GM12878 (cell line): ENCODE data around the gene CHRDL2. TPM values are rescaled to one million over a fixed set of nuclear protein-coding genes. Genes with fewer than 3 reads are reported as not detected.

Experiments
- ATAC-seq: fragments of 200-7000 bp; cut with Tn5 transposase; 3 replicates; pipeline ENCODE4 v1.9.1; 2020; ENCODE audit warnings: mild to moderate bottlenecking, moderate library complexity
- BruUV-seq: library from RNA; stranded (reverse); fragments of 400-500 nt; replicated peaks from 2 replicates; lab custom pipeline; 2021; lab: Mats Ljungman, UMichigan
- CTCF ChIA-PET: fragments of 300-600 bp; sonication (Branson Sonifier 250); formaldehyde crosslinking; extraction: SDS; loops from one replicate; lab custom pipeline; 2021; ENCODE audit warnings: inconsistent platforms; lab: Yijun Ruan, JAX
- POLR2A ChIA-PET: fragments of 350-600 bp; formaldehyde crosslinking; extraction: SDS; loops from one replicate; lab custom pipeline; 2021; ENCODE audit warnings: inconsistent platforms; lab: Charles Lee
- RAD21 ChIA-PET: fragments of 300-600 bp; sonication (Branson Sonifier 250); formaldehyde crosslinking; loops from one replicate; lab custom pipeline; 2023; ENCODE audit warnings: antibody characterized with exemption; ENCODE audit not compliant: unreplicated experiment; lab: Charles Lee
- SMC1A ChIA-PET: fragments of 300-600 bp; sonication (Branson Sonifier 250); formaldehyde crosslinking; loops from one replicate; lab custom pipeline; 2023; ENCODE audit not compliant: unreplicated experiment, uncharacterized antibody; lab: Charles Lee
- DNase-seq: peaks from one replicate; pipeline ENCODE4 v3.0.0-alpha.2; 2011; ENCODE audit warnings: low read depth, low spot score
- FAIRE-seq: peaks from 3 replicates; lab custom pipeline; 2011; peaks lifted over from hg19 to GRCh38; lab: Jason Lieb, UNC
- H2AFZ ChIP-seq: 2 replicates; pipeline ENCODE4 v1.6.0; 2011; ENCODE audit warnings: low read depth, low read length, control low read depth; ENCODE audit not compliant: control insufficient read depth
- H3K27ac ChIP-seq: 2 replicates; pipeline ENCODE4 v1.5.1; 2011; ENCODE audit warnings: control low read depth; ENCODE audit not compliant: control insufficient read depth, insufficient read depth
- H3K27me3 ChIP-seq, 2 experiments: replicated peaks in 1 of 2; 2 replicates each; pipeline versions ENCODE4 v1.6.0 to v1.6.1; 2011; ENCODE audit warnings: low read length in 1 of 2; ENCODE audit not compliant: control insufficient read depth in 2 of 2, insufficient read depth in 2 of 2
- H3K36me3 ChIP-seq, 2 experiments: 2 replicates each; pipeline ENCODE4 v1.5.1; 2011; ENCODE audit warnings: low read length in 1 of 2; ENCODE audit not compliant: control insufficient read depth in 2 of 2, insufficient read depth in 2 of 2
- H3K4me1 ChIP-seq: 2 replicates; pipeline ENCODE4 v1.6.1; 2011; ENCODE audit warnings: mild to moderate bottlenecking, low read length, moderate library complexity, mixed read lengths; ENCODE audit not compliant: control insufficient read depth, insufficient read depth
- H3K4me2 ChIP-seq: 2 replicates; pipeline ENCODE4 v1.6.0; 2011; ENCODE audit warnings: control low read depth; ENCODE audit not compliant: control insufficient read depth, insufficient read depth
- H3K4me3 ChIP-seq: fragments of 200-600 bp; sonication (generic); 2 replicates; pipeline ENCODE4 v1.5.1; 2016
- H3K79me2 ChIP-seq: 2 replicates; pipeline ENCODE4 v1.6.0; 2011; ENCODE audit warnings: low read length; ENCODE audit not compliant: control insufficient read depth, insufficient read depth
- H3K9ac ChIP-seq: 2 replicates; pipeline ENCODE4 v1.8.0; 2011; ENCODE audit warnings: low read length, control low read depth, mixed read lengths; ENCODE audit not compliant: control insufficient read depth, insufficient read depth
- H3K9me3 ChIP-seq: replicated peaks from 3 replicates; pipeline ENCODE4 v1.5.1; 2011; ENCODE audit warnings: mild to moderate bottlenecking, low read length; ENCODE audit not compliant: control insufficient read depth, insufficient read depth
- H4K20me1 ChIP-seq: 2 replicates; pipeline ENCODE4 v1.6.0; 2011; ENCODE audit not compliant: control insufficient read depth, insufficient read depth
- HCFC1 ChIP-seq: fragments of 150-350 bp; IDR thresholded peaks from 2 replicates; pipeline ENCODE4 v1.6.1; 2014; ENCODE audit warnings: low read length
- HDAC6 ChIP-seq: fragments of 200-600 bp; sonication (generic); IDR thresholded peaks from one replicate; pipeline ENCODE4 v1.8.0; 2017; ENCODE audit warnings: antibody characterized with exemption; ENCODE audit not compliant: unreplicated experiment
- IKZF2 ChIP-seq, 2 experiments: fragments of 450-650 bp; IDR thresholded peaks; 2 replicates each; pipeline ENCODE4 v1.6.1; 2017; ENCODE audit warnings: mild to moderate bottlenecking in 2 of 2, moderate library complexity in 2 of 2
- RFX5 ChIP-seq: IDR thresholded peaks from 2 replicates; pipeline ENCODE4 v1.6.1; 2011; ENCODE audit warnings: low read depth, low read length, improper control_type of control experiment
- SMC3 ChIP-seq: IDR thresholded peaks from 2 replicates; pipeline ENCODE4 v1.6.1; 2011; ENCODE audit warnings: low read length, improper control_type of control experiment, borderline replicate concordance
- SUZ12 ChIP-seq: fragments of 200-600 bp; sonication (generic); IDR thresholded peaks from one replicate; pipeline ENCODE4 v1.6.1; 2018; ENCODE audit warnings: antibody characterized with exemption, mild to moderate bottlenecking; ENCODE audit not compliant: unreplicated experiment
- TARDBP ChIP-seq: IDR thresholded peaks from 2 replicates; pipeline ENCODE4 v1.6.1; 2016; ENCODE audit warnings: borderline replicate concordance
- WGBS: methylation state at CpG from one replicate; pipeline ENCODE4 v1.1.6; 2016; ENCODE audit warnings: low lambda C conversion rate; ENCODE audit not compliant: insufficient replicate concordance, insufficient coverage; ENCODE audit errors: missing lambda C conversion rate; 5-methylcytosine and 5-hydroxymethylcytosine counted together
- in situ Hi-C: fragments of 300-500 bp; cut with MboI; formaldehyde crosslinking; loops from 9 replicates; pipeline ENCODE4 v1.14.3; 2018; ENCODE audit warnings: mixed read lengths
- intact Hi-C: fragments of 100-400 bp; cut with micrococcal nuclease; formaldehyde crosslinking; loops from one replicate; pipeline ENCODE4 v1.14.2; 2022; ENCODE audit not compliant: unreplicated experiment
- polyA plus RNA-seq, 11 experiments: library from polyadenylated mRNA; depleted of rRNA in 4 of 11; unstranded in 6 of 11; stranded (reverse) in 5 of 11; fragments of >200 nt; fragmentation: Nextera tagmentation in 4 of 11; fragmentation: Illumina TruSeq in 1 of 11; extraction: Ambion mirVana in 4 of 11; extraction: Trizol in 1 of 11; gene quantifications; 1 replicate in 1 of 11; 2 replicates in 10 of 11; pipeline versions ENCODE4 v1.2.1 to v1.2.3, GENCODE V29; 2011 to 2016; ENCODE audit warnings: inconsistent platforms in 2 of 11, missing spikeins in 2 of 11, low read depth in 1 of 11
- total RNA-seq, 4 experiments: library from RNA; depleted of rRNA in 3 of 4; stranded (reverse); fragments of >200 nt in 3 of 4; fragmentation: Illumina TruSeq in 1 of 4; extraction: Trizol in 1 of 4; gene quantifications; 2 replicates each; pipeline versions ENCODE4 v1.2.1 to v1.2.3, GENCODE V29; 2013 to 2021
- TF ChIP-seq, protein P1 (sequence below): IDR thresholded peaks from 2 replicates; pipeline ENCODE4 v1.6.1; 2012; ENCODE audit warnings: low read depth, low read length, improper control_type of control experiment
- TF ChIP-seq, protein P2 (sequence below): IDR thresholded peaks from 2 replicates; pipeline ENCODE4 v1.6.1; 2011; ENCODE audit warnings: low read depth, mild to moderate bottlenecking, low read length, moderate library complexity, borderline replicate concordance; ENCODE audit errors: extremely low read depth
- TF ChIP-seq, protein P3 (sequence below): IDR thresholded peaks from 2 replicates; pipeline ENCODE4 v1.6.1; 2012; ENCODE audit warnings: mild to moderate bottlenecking, low read depth, low read length

CHRDL2 gene
- total and polyA plus RNA-seq, 10 of the 15 experiments (the other 5 are each of a cell fraction or from before 2014, with no cell fraction given) = not detected

DNA sequence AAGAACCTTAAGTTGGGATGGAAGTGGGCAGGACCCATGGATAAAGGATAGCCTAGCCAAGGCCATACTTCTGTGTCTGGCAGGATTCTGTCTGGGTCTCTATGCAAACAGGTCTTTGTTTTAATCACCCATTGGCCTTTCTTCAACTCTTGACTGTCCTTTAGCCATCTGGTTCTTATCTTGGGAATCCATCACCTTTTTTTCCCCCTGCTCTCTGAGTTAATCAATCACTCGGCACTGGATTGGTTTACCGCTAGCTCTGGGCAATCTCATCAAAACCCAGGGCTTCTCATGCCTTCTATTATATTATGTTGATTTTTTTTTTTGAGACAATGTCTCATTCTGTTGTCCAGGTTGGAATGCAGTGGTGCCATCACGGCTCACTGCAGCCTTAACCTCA, 15.6 kb upstream of the CHRDL2 start:
- no peak for DNase-seq
- Histone ChIP-seq H3K27ac (no peak overlapping the region), H3K9me3 (no peaks in the 10 kb centered on the region), H2AFZ (no peak overlapping the region), H3K36me3 (no peaks in the 10 kb centered on the region), H3K27me3 (peaks cover 0 to 2% of the 10 kb centered on the region in 2 experiments; a peak in 1 of 4 replicates), H3K79me2 (peaks cover 26% of the 10 kb centered on the region), H4K20me1 (no peaks in the 10 kb centered on the region), H3K9ac (no peak overlapping the region), H3K4me3 (no peak overlapping the region), H3K4me2 (no peak overlapping the region), H3K4me1 (peaks cover 10% of the 10 kb centered on the region)
- ChIA-PET CTCF (no interaction called here), SMC1A (no interaction called here), RAD21 (no interaction called here), POLR2A (no interaction called here)
- in situ Hi-C loops (no loop called here), intact Hi-C loops (no loop called here)
- BruUV-seq = no TSS peak
- WGBS = 94% methylated on average over 3 of the region's 3 CpGs
- TF ChIP-seq IKZF2 (IDR thresholded peaks at IDR 0.05) = no peak
- TF ChIP-seq HDAC6 = no peak
- TF ChIP-seq RFX5 = no peak
- TF ChIP-seq, protein P1, sequence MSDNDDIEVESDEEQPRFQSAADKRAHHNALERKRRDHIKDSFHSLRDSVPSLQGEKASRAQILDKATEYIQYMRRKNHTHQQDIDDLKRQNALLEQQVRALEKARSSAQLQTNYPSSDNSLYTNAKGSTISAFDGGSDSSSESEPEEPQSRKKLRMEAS = no peak
- no peak for TF ChIP-seq SMC3
- TF ChIP-seq HCFC1 = no peak
- TF ChIP-seq TARDBP = no peak
- TF ChIP-seq, protein P2, sequence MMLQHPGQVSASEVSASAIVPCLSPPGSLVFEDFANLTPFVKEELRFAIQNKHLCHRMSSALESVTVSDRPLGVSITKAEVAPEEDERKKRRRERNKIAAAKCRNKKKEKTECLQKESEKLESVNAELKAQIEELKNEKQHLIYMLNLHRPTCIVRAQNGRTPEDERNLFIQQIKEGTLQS = no peak
- TF ChIP-seq SUZ12 = no peak
- TF ChIP-seq, protein P3, sequence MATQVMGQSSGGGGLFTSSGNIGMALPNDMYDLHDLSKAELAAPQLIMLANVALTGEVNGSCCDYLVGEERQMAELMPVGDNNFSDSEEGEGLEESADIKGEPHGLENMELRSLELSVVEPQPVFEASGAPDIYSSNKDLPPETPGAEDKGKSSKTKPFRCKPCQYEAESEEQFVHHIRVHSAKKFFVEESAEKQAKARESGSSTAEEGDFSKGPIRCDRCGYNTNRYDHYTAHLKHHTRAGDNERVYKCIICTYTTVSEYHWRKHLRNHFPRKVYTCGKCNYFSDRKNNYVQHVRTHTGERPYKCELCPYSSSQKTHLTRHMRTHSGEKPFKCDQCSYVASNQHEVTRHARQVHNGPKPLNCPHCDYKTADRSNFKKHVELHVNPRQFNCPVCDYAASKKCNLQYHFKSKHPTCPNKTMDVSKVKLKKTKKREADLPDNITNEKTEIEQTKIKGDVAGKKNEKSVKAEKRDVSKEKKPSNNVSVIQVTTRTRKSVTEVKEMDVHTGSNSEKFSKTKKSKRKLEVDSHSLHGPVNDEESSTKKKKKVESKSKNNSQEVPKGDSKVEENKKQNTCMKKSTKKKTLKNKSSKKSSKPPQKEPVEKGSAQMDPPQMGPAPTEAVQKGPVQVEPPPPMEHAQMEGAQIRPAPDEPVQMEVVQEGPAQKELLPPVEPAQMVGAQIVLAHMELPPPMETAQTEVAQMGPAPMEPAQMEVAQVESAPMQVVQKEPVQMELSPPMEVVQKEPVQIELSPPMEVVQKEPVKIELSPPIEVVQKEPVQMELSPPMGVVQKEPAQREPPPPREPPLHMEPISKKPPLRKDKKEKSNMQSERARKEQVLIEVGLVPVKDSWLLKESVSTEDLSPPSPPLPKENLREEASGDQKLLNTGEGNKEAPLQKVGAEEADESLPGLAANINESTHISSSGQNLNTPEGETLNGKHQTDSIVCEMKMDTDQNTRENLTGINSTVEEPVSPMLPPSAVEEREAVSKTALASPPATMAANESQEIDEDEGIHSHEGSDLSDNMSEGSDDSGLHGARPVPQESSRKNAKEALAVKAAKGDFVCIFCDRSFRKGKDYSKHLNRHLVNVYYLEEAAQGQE = no peak
- no peak for ATAC-seq
- FAIRE-seq = no peak
